ENCODE measurements around the gene JUP. TPM values are rescaled to one million over a fixed set of nuclear protein-coding genes. Genes with fewer than 3 reads are reported as not detected.

The JUP gene
- total RNA-seq, 1 donor from 2014 or later = 92.5 TPM

- Histone ChIP-seq H3K4me3 (no peak overlapping the region), H3K9me3 (no peaks in the 10 kb centered on the region), H3K27ac (no peak overlapping the region), H3K36me3 (peaks cover 44% of the 10 kb centered on the region), H3K27me3 (ENCODE audit: low read depth) (no peaks in the 10 kb centered on the region), H3K4me1 (no peaks in the 10 kb centered on the region)
- TF ChIP-seq CTCF (IDR thresholded peaks at IDR 0.05) = no peak
- ATAC-seq = no peak
- DNase-seq = no peak
- intact Hi-C loops (cut with DNase I) = no loop called here
These were observed 37.6 kb upstream of the JUP start for GRCh38 chr17:41824086-41824485.

GRCh38 chr17:41823580-41823979, 37.1 kb upstream of the JUP start:
- intact Hi-C loops (cut with DNase I) = no loop called here
- Histone ChIP-seq H3K27ac (no peak overlapping the region), H3K9me3 (no peaks in the 10 kb centered on the region), H3K4me1 (no peaks in the 10 kb centered on the region), H3K27me3 (ENCODE audit: low read depth) (no peaks in the 10 kb centered on the region), H3K36me3 (peaks cover 39% of the 10 kb centered on the region), H3K4me3 (no peak overlapping the region)
- ATAC-seq (no peak), DNase-seq (no peak)
- no peak for TF ChIP-seq CTCF (IDR thresholded peaks at IDR 0.05)

- DNase-seq (no peak), ATAC-seq (no peak)
- no peak for TF ChIP-seq CTCF (IDR thresholded peaks at IDR 0.05)
- Histone ChIP-seq H3K27ac (no peak overlapping the region), H3K9me3 (no peaks in the 10 kb centered on the region), H3K4me3 (no peak overlapping the region), H3K4me1 (no peaks in the 10 kb centered on the region), H3K36me3 (peaks cover 36% of the 10 kb centered on the region), H3K27me3 (ENCODE audit: low read depth) (no peaks in the 10 kb centered on the region)
- intact Hi-C loops (cut with DNase I) = no loop called here
These were observed 36.6 kb upstream of the JUP start for GRCh38 chr17:41823141-41823524.

GRCh38 chr17:41822216-41823140, 36.0 kb upstream of the JUP start:
- intact Hi-C loops (cut with DNase I) = no loop called here
- Histone ChIP-seq H3K9me3 (no peaks in the 10 kb centered on the region), H3K36me3 (peaks cover 29% of the 10 kb centered on the region), H3K4me3 (no peak overlapping the region), H3K27ac (no peak overlapping the region), H3K27me3 (ENCODE audit: low read depth) (no peaks in the 10 kb centered on the region), H3K4me1 (no peaks in the 10 kb centered on the region)
- no peak for ATAC-seq
- no peak for DNase-seq
- no peak for TF ChIP-seq CTCF (IDR thresholded peaks at IDR 0.05)

GRCh38 chr17:41821776-41822175, 35.3 kb upstream of the JUP start:
- H3K4me1 ChIP-seq = no peaks in the 10 kb centered on the region
- no peak for TF ChIP-seq CTCF (IDR thresholded peaks at IDR 0.05)
- ATAC-seq (no peak), DNase-seq (no peak)
- no peak overlapping the region for H3K27ac ChIP-seq
- intact Hi-C loops (cut with DNase I) = no loop called here
- no peaks in the 10 kb centered on the region for H3K27me3 ChIP-seq (ENCODE audit: low read depth)
- no peaks in the 10 kb centered on the region for H3K9me3 ChIP-seq
- peaks cover 22% of the 10 kb centered on the region for H3K36me3 ChIP-seq
- no peak overlapping the region for H3K4me3 ChIP-seq

Measured in lower lobe of right lung (tissue), 2 donors.